H54 (cell line): ENCODE data around the gene ZNF391.
"Not testable (repeated sequence)": the region's sequence is repeated elsewhere in the genome, so short reads cannot be mapped to it uniquely, and the experiment has no call there.

Source experiments
- DNase-seq: peaks from one replicate; pipeline ENCODE4 v3.0.0; 2011; ENCODE audit warnings: low spot score, mixed read lengths; ENCODE audit not compliant: insufficient read length
- FAIRE-seq: peaks from 3 replicates; lab custom pipeline; 2011; peaks lifted over from hg19 to GRCh38; lab: Jason Lieb, UNC
- POLR2A ChIP-seq: IDR thresholded peaks from 2 replicates; pipeline ENCODE4 v1.6.1; 2011; ENCODE audit warnings: low read depth, mild to moderate bottlenecking, low read length

Gene ZNF391

DNA sequence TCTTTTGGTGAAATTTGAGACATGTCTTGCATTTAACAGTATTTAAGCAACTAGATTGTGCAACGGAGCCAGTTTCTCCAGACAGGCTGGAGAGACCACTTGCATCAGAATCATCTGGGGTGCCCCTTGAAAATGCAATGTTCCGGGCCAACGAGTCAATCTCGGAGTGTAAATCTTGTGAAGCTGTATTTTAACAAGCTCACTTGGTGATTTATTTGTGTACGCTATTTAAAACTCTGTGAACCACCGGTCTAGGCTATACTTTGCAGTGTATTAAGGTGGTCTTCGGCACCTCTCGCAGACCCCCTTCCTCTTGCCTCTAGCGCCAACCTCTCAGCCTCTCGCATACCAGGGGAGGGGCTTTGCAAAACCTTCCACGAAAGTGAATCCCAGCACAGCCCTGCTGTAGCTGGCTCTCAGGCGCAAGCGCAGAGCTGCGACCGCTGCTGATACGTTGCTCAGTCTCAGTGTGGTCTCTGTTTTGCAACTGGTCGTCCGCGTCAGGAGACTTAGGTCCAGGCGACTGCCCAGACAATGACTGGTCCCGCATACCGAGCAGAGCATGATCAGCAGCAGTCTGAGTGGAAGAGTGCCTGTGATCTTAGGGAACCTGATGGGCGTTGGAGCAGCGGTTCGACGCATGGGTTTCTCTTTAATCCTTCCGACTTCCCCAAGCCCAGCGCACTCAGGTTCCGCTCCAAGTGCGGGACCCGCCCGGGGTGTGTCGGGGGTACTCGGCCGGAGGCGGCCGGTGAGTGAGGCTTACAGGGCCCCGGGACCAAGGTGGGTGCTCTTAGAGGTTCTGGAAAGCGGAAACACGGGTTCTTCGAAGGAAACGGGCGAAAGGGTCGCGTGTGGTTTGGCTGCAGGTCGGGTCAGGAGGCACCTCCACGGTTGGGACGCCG is at the start of gene ZNF391:
ZNF391 (plus strand) TSS at position 467 of the 905 bp plus-strand sequence. CDS start 11,612 bp downstream, outside the sequence.
- TF ChIP-seq POLR2A = peak; percentile 75
- FAIRE-seq (peak; percentile 97), DNase-seq (peak; percentile 83)

GRCh38 chr6:27352850-27353249 is 35.7 kb upstream of the ZNF391 start:
- TF ChIP-seq POLR2A = no peak
- FAIRE-seq = no peak

DNA sequence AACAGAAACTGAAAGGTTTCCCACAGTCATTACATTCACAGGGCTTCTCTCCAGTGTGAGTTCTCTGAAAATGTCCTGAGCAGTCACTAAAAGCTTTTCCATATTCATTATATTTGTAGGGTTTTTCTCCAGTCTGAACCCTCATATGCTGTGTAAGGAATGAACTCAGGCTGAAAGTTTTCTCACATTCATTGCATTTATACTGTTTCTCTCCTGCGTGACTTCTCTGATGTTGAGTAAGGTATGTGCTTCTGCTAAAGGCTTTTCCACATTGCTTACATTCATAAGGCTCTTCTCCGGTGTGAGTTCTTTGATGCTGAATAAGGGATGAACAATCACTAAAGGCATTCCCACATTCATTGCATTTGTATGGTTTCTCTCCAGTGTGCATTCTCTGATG is 29.8 kb upstream of the ZNF391 start:
- no peak for FAIRE-seq
- TF ChIP-seq POLR2A = no peak
- DNase-seq = no peak

More at GRCh38 chr6:27352850-27353249, 35.7 kb upstream of the ZNF391 start:
- DNase-seq = no peak

DNA sequence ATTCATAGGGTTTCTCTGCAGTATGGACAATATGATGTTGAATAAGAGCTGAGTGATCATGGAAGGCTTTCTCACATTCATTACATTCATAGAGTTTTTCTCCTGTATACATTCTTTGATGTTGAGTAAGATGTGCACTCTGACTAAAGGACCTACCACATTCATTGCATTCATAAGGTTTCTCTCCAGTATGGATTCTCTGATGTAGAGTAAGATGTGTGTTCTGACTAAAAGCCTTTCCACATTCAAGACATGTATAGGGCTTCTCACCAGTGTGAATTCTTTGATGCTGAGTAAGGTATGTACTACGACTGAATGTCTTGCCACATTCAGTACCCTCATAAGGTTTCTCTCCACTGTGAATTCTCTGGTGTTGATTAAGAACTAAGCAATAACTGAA is 29.3 kb upstream of the ZNF391 start:
- FAIRE-seq = no peak
- DNase-seq = no peak
- TF ChIP-seq POLR2A = no peak

DNA sequence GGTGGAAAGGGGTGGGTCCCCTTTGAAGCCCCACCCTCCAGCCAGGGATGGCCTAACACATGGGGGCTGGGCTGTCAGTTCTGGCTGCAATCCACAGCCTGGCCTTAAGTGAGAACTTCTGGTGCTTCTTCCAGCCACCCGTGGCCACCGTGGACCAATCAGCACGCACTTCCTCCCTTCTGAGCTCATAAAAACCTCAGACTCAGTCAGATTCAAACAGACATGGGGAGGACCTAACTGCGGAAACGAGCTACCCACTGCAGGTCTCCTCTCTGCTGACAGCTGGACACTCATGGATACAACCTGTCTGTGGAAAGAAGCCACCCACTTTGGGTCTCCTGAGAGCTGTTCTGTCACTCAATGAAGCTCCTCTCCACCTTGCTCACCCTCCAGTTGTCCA is 20.4 kb upstream of the ZNF391 start:
- no peak for FAIRE-seq
- no peak for TF ChIP-seq POLR2A
- no peak for DNase-seq

GRCh38 chr6:27370391-27370790 is 18.2 kb upstream of the ZNF391 start:
- FAIRE-seq (no peak), DNase-seq (no peak)
- TF ChIP-seq POLR2A = no peak

DNA sequence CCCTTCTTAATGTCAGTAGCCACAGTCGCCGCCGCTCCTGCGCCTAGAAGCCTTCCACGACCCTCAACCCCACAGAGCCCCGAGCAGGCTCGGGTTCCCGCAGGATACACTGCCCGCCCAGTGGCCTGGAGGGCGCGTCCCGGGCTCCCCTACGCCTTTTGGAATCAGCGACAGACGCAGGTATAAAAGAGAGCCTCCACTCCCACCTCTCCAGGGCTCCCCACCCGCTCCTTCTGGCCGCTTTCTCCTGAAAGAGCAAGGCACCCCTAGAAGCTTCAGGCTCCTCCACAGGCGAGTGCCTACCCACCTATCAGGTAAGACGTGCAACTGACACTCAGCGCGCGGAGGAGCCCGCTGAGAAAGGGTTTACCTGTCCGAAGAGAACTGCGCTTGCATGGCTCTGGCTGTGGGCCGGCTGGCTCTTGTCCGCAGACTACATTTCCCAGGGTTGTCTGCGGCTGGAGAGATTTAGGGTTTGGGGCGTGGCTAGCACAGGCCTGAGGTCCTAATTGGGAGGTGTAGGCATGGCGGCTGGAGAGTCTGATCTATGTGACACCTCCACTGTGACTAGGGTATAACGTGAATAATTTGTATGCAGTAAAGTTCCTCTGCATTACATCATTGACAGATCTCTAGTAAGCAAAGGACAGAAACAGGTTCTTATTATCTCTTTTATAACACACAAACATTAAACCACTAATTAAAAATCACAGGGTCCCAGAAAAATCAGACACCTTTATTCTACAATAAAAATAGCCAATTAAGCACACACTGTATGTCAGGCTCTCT is 13.5 kb upstream of the ZNF391 start:
- peak; percentile 21 for DNase-seq
- no peak for TF ChIP-seq POLR2A

GRCh38 chr6:27375613-27376079 is 12.9 kb upstream of the ZNF391 start:
- DNase-seq (no peak), FAIRE-seq (no peak)
- TF ChIP-seq POLR2A = no peak

More for the DNA sequence above, 13.5 kb upstream of the ZNF391 start:
- FAIRE-seq = no peak

GRCh38 chr6:27378406-27378805 is 10.2 kb upstream of the ZNF391 start:
- not testable (repeated sequence) for DNase-seq, FAIRE-seq

GRCh38 chr6:27381001-27381400 is 7.6 kb upstream of the ZNF391 start:
- DNase-seq, FAIRE-seq: not testable (repeated sequence)

DNA sequence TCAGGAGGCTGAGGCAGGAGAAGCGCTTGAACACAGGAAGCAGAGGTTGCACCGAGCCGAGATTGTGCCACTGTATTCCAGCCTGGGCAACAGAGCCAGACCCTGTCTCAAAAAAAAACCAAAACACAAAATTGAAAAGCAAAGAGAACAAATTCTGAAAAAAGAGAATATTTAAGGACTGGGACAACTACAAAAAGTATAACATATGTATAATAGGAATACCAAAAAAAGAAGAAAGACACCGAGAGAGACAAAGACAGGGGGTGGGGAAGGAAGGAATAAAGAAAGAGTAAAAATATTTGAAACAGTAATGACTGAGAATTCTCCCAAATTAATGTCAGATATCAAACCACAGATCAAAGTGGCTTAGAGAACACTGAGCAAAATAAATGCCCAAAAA is 5.5 kb upstream of the ZNF391 start:
- TF ChIP-seq POLR2A = no peak
- DNase-seq = no peak
- FAIRE-seq = no peak

GRCh38 chr6:27383481-27383880 is 5.1 kb upstream of the ZNF391 start:
- DNase-seq (no peak), FAIRE-seq (no peak)
- TF ChIP-seq POLR2A = no peak

DNA sequence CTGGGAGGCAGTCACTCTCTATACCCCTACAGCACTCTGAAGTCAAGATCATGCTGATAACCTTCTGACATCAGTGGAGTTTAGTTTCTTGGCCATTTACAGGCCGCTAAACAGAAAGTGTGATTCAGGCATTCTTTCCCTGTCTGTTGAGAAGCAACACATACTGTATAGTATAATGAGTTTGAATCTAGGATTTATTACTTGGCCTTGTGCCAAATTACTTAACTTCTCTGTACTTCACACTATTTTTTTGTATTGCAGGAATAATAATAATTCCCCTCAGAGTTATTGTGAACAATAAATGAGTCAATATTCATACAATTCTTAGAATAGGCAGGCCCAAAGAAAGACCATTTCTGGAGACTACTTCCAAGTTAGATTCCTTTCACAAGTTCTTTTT is 4.1 kb downstream of the ZNF391 start:
- TF ChIP-seq POLR2A = no peak
- DNase-seq = no peak
- FAIRE-seq = no peak

DNA sequence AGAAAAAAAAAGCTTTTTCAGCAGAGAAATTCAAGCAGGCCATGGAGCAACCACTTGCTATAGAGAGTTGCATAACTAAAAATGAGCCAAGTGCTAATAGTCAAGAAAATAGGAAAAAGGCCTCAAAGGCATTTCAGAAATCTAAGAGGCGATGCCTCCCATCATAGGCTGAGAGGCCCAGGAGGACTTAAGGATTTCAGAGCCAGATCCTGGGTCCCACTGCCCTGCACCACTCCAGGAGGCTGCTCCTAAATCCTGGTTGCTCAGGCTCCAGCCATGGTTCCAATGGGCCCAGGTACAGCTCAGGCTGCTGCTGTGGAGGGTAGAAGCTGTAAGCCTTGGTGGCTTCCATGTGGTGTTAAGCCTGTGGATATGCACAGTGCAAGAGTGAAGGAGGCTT is 5.5 kb downstream of the ZNF391 start:
- FAIRE-seq (no peak), DNase-seq (no peak)
- no peak for TF ChIP-seq POLR2A
